NCI-H748 treated with DMSO at 0.1 percent for 48 hours (cell line): Measurements from ENCODE around the gene AGBL4.
A peak's percentile ranks its signal among the peaks of the same experiment; 100 is the strongest.
"Not testable (repeated sequence)": the region's sequence is repeated elsewhere in the genome, so short reads cannot be mapped to it uniquely, and the experiment has no call there.

Experiments
- DNase-seq: peaks from one replicate; lab custom pipeline; 2025; lab: John Stamatoyannopoulos, UW

Gene AGBL4

DNA sequence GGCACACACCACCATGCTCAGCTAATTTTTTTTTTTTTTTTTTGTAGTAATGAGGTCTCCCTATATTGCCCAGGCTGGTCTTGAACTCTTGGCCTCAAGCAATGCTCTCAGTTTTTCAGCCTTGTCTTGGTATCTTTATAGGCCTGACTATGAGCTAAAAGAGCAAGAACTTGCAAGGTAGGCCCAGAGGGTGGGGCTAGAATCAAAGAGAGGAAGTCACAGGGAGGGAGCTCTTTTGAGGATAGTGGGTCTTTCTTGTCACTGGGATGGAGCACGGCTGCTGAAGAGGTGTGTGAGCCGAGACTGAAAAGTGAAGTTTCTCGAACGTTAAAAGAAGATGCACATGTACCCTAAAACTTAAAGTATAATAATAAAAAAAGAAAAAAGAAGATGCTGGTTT is 987.1 kb downstream of the AGBL4 start:
- no peak for DNase-seq

DNA sequence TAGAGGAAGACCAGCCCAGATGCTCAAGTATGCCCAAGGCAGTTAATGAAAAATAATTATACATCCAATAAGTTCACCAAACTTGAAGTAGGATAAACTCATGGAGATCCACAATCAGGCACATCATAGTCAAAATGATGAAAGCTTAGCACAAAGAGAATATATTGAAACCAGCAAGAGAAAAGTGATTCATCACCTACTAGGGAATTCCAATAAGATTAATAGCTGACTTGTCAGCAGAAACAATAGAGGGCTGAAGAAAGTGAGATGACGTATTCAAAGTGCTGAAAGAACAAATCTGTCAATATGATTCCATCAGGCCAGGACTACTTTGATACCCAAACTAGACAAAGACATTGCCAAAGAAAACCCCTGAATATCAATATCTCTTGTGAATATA is 995.4 kb downstream of the AGBL4 start:
- no peak for DNase-seq

DNA sequence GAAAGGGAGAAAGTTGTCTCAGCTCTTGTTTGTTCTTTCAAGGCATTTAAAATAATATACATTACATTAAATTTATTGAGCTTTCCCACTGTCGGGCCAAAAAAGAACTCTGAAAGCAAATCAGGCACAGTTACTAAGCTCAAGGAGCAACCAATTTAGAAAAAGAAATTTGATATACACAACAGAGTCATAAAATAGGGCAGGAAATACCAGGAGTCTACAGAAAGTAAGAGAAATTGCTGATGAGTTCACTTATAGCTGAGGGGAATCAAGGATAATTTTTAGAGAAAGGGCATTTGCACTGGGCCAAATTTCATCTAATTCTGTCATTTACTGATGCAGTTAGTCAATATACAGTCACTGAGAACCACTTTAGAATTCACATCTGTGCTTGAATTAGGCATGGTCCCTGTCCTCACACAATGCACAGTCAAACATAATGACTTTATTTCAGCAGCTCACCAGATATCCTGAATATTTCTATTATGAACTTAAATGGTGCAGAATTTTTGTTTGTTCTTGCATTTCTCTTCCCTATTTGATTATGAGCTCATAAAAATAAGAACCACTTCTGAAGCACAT is 997.4 kb downstream of the AGBL4 start:
- no peak for DNase-seq

DNA sequence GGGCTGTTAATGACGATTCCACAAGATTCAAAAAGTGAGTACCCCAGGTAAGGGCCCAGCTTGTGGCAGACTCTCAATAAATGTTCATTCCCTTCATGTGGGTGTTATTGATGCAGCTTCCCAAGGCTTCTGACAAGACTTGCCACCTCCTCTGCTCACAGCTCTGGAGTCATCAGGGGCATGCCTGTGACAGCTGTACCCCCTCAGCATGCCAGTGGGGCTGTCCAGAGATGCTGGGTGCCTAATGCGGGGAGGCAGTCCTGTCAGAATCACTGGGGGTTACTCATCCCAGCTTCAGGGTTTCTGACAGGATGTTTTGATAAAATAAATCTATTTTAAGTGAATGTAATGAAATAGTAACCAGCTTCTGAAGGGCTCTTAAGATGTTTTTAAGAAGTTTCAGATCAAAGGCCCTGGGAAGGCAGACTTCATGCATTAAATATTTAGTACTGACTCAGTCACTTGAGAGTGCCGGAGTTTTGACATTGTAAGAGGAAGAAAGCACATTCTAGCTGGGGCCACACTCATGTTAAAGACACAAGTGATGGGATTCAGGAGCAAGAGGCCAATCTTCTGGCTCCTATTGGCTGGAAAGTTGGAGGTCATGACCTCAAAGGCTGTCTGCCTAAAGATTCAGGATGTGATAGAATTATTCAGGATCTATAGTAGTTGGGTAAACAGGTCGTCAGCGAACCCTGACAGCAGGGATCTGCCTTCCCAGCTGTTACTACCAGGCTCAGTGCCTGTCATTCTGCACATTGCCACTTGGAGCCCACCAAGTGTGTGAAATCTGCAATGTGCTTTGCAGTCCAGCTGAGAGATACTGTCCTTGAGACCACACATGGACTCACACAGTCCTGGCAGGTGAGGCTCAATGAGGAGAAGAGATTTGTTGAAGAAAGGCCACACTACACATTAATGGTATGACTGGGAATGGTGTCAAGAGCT is 1007.5 kb downstream of the AGBL4 start:
- no peak for DNase-seq

DNA sequence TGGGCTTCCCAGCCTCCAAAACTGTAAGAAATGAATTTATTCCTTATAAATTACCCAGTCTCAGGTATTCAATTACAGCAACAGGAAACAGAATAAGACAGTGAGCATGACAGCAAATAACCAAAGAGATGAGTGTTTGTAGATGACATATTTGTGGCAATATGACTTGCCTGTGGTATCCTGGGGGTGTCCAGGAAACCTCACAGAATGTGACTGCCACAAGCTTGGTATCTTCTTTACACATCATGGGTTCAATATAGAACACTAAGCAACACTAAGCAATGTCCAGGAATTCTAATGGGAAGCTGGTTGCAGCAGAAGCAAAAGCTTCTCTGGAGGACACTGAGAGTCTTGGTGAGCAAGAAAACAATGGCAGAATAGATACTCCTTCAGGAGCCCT is 1010.7 kb downstream of the AGBL4 start:
- no peak for DNase-seq

DNA sequence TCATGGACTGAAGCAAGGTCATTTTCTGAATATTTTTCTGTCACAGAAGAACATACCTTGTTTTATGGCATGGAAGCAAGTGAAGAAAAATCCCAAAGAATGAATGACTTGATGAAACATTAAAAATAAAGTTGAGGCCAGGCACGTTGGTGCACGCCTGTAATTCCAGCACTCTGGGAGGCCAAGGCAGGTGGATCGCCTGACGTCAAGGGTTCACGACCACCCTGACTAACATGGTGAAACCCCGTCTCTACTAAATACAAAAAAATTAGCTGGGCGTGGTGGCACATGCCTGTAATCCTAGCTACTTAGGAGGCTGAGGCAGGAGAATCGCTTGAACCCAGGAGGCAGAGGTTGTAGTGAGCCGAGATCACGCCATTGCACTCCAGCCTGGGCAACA is 1020.8 kb downstream of the AGBL4 start:
- not testable (repeated sequence) for DNase-seq

DNA sequence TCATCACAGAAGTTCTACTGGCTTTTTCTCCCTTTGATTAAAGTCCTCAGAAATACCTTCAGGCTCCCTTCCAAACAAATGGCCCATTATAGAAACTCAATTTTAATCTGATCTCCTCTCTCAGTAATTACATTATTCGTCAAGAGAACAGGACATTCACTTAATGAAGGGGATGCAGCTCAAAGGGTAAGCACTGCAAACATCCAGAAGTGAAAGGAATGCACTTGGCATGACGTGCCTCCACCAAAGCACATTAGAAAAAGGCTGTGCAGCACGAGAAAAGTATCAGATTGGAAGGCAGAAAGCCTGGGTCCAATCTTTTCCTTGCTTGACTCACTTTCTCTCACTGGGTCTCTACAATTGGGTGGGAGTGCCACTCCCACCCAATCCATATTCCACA is 1024.4 kb downstream of the AGBL4 start:
- DNase-seq, result no peak

DNA sequence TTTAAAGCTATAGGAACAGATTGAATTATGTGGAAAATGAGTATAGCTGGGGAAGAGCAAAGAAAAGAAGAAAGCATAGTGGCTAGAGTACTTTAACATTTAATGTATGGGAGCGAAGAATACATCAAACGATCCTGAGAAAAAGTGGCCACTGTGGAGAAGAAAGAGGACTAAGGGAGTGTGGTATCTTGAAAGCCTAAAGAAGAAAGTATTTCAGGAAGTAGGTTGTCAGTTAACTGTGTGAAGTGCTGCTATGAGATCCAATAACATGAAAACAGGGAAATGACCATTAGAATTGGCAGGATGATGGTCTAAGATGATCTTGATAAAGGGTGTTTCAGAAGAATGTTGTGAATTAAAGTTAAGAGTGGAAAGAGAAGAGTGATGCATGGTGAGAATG is 1027.4 kb downstream of the AGBL4 start:
- no peak for DNase-seq

DNA sequence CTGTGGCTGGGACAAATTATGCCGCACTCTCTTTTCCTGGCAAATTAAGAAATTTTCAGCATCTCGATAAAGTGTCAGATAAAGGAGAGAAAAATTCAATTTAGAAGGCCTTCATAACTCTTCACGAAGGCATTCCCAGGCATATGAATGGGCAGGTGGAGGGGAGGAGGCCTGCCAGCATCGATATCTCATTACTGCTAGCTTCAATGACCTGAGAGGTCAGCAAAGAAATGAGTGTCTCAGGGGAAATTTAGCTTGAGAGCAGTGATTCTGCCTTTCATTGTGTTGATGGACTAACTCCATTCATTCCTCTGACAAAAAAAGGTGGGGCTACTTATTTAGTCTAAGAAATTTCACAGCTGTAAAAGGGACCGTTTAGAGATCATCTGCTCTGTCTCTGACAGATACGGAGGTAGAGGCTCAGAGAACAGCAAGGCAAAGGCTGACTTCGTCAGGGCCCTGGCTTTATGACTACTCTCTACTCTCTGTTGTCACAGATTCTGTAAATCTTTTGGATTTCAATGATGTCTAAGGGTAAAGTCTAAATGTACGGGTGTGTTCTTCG is 1035.0 kb downstream of the AGBL4 start:
- no peak for DNase-seq

DNA sequence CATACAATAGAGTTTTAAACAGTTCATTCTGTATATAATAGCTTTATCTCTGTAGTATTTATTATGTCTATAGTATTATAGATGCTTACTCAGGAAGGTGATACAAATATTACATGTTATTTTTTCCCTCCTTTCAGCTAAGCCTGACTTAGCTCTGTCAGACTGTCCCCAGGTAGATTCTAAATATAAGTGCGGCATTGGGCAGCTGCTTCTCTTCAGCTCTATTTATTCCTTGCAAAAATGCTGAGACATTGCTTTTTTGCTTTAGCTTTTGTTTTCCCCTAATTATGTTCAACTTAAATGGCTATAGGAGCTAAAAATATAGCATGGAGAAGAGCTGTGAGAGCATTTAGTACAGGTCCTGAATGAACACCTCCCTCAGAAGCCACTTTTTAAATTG is 1043.8 kb downstream of the AGBL4 start:
- DNase-seq, result no peak

DNA sequence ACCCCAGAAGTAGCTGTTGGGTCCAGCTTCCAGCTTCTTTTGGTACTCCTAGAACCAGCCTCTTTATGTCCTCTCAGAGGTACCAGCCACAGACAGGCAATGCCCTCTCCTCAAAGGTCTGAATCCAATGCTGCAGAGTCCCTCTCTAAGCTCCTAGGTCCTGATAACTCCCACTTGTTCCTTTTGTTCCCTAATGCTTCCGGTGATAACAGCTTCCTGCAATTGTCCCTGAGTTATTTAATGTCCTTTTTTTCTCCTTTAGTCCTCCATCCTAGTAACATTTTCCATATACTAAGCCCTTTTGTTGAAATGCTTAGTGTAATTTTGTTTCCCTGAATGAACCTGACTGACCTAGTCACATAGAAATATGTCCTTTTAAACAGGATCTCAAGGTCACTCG is 1045.3 kb downstream of the AGBL4 start:
- DNase-seq, result peak; percentile 30

DNA sequence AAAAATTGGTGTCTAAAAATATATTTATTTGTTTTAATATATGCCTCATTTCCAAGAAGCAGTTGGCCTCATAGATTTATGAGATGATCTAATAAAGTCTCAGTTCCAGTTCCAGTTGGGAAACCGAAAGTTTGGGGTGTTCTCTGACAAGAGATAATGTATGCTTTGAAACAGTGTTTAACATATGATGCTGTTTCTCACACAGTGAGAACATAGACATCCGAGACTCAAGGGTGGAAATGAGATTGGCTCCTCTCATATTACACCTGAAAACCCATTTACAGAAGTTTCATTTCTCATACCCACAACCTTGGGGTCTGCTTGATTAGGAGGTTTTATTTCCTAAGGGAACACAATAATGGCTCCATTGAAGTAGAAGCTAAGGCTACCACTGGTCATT is 1046.5 kb downstream of the AGBL4 start:
- no peak for DNase-seq

DNA sequence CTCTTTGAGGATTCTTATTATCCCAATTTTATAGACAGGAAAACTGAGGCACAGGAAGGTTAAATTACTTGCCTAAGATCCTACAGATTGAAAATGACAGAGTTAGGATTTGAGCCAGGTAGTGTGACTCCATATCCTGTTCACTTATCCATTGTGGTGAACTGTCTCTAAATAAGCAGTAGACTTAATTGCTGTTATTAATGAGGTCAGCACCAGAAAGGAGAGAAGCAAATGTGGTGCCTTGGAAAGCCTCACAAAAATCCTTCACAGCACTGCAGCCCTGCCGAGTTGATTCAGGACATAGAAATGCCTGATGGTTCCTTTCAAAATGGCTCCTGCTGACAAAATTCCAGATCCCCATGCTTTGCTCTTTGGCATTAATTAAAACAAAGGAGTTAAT is 1053.8 kb downstream of the AGBL4 start:
- DNase-seq, result no peak

DNA sequence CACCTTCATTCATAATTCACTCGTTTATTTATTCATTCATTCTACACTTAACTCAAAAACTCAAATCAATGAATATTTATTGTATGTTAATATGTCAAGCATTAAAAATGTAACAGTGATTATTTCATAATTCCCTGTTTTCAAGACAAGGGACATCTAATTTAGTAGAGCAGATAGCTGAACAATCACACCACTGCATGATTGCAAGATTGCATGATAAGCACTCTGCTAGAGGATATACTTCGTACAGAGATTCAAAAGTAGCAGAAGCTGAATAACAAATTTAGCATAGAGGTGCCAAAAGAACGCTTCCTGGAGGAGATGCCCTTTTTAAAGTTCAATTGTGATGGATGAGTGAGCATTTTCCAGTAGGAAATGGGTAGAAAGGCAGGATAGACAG is 1056.4 kb downstream of the AGBL4 start:
- DNase-seq, result no peak

DNA sequence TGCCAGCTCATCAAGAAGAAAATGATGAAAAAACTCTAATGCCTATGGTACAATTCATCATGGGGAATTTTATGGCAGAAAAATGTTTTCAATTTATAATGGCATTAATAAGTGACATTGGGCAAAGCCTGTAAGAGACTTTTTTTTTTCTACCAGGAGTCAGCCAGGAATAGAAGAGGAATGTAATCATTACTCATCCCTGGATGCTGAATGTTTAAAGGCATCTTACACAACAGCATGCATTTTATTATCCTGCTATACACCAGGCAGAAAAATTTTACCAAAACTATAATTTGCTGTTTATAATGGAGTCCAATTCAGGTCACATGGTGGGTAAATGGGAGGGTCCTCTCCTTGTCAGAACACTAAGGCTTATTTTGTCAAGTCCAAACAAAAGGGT is 1057.2 kb downstream of the AGBL4 start:
- no peak for DNase-seq

DNA sequence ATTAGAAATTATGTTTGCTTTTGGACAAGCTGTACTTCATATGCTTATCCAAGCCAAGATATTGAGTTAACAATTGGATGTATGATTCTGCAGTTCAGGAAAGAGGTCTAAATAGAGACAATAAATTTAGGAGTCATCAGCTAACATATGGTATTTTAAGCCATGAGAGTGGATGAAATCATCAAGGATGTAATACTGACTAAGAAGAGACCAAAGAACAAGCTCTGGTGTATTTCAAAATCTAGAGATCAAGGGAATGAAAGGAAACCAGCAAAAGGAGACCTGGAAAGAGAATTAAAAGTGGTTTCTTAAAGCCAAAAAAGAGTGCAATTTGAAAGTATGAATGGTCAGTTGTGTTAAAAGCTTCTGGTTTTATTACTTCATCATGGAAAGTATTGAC is 1063.4 kb downstream of the AGBL4 start:
- no peak for DNase-seq

DNA sequence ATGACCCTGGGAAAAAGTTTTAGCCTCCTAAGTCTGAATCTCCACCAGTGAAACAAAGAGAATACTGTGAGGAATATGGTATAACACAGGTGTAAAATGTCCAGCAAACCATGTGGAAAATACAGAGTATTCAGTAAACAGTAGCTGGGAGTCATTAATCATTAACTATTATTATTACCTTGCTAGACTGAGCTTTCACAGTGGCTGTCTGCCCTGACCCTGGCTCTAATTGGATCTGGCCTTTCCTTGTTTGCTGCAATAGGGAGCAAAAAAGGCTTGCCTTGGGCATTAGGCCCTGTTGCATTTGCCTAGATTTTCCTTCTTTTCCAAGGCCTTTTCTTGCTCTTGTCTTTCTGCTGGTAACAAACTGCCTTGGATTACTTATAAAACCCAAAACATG is 1068.0 kb downstream of the AGBL4 start:
- DNase-seq, result no peak

DNA sequence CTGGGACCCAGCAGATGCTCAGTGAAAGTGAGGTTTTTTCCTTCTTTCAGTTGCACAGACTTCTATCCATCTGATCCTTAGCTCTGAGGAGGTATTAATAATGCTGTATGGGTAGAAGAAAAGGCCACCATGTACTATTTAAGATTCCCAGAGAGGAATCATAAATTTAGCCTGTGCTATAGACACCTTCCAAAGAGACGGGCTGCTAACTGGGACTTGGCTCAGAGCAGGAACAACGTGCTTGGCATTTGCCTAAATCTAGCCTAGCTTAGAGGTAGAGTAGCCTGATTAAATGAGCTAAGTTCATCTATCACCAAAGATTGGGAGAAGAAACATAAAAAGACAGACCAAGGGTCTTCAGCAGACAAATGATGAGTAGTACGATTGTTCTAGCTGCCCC is 1070.1 kb downstream of the AGBL4 start:
- DNase-seq, result no peak

DNA sequence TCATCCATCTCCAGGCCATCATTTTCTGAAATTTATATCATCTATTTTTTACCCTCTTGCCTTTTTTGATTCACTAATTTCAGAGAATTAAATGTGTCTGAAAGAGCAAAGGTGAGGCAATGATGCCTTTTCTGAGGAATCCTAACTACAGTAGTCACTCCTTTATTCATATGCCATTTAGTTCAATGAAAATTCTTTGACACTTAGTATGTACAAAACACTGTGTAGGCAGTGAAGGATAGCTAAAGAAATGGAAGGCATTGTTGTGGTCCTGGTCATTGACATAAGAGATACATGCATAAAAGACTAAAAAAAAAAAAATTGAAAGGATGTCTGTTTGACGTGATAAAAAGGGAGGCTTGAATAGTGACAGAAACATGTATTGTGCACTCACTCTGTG is 1075.2 kb downstream of the AGBL4 start:
- no peak for DNase-seq

DNA sequence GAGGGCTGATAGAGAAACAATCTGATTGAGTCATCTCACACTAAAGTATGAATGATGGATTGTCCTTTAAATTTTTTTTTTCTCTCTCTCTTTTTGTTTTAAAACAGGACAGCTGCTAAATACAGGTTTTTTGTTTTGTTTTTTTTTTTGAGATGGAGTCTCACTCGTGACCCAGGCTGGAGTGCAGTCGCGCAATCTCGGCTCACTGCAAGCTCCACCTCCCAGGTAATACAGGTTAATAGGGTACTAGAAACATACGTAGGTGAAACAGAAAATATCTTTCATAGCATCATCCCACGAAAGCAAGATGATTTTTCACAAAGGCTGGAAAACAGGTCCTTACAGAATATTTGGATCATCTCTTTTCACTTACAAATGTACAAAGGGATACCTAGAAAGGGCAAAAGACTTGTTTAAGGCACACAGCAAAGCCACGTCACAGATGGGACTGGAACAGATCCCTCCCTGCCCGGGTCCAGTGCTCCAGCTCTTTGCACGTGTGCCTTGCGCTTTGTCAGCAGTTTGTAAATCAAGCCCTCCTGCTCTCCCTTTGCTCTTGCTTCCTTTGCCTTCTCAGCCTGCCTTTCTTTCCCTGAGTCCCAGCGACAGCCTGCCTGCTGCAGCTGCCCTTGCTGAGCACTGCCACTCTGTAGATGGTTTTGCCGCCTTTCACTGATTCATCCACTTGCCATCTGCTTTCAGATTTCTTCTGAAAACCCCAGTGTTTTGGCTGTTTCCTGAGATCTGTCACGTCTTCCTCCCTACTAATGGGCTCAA is 1075.8 kb downstream of the AGBL4 start:
- DNase-seq, result no peak

DNA sequence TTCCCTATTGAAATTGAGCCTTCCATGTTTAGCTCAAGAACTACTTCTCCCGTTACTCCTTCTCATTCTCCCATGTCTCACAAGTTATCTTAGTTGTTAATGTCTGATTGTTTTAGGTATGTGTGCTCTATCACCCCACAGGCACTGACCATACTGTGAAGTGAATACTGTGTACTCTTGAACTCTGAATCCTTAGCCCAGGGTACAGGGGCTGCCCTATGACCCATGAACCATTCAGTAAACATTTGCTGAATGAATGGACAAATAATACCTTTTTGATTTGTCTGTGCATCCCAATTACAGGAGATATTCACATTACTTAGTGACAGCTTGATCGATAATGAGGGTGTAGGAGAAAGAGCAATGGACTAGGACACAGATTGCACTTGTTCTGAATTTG is 1077.7 kb downstream of the AGBL4 start:
- no peak for DNase-seq

DNA sequence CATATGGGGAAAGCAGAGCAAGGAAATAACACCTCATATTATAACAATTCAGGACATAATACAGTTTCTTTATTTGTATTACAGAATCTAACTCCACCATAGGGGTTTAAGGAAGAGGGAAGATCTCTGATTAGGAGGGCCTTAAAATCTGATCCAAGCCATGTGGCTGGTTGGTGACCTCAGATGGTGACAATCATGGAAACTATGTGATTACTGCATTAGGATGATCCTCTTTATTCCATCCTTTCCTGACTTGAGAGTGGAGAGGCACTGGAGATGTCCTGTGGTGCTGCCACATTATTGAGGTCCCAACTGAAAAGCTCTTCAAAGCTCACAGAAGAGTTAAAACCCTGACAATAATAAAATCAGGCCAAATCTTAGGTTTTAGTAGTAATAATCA is 1078.9 kb downstream of the AGBL4 start:
- DNase-seq, result no peak

DNA sequence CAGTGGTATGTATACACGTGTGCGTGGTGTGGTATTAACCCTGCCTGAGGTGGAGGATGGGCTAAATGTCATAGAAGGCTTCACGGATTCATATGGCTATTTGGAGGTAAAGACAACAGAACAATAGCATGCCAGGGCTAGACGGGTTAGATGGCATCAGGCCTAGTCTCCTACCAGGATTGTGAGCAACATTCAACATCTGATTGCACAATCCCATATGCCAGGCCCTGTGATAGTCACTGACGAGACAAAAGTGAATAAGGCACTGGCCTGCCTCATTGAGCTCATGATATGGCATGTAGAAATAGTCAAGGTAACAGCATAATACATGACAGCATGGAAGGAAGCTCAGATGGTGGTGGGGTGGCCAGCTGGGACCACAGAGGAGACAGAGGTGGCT is 1079.9 kb downstream of the AGBL4 start:
- no peak for DNase-seq
